D341Med (cell line): ENCODE data around the gene TDRD12.
"Not testable (repeated sequence)": the region's sequence is repeated elsewhere in the genome, so short reads cannot be mapped to it uniquely, and the experiment has no call there.

Source experiments
- DNase-seq: peaks from one replicate; pipeline ENCODE4 v3.0.0; 2012; ENCODE audit warnings: low spot score

The TDRD12 gene

DNA sequence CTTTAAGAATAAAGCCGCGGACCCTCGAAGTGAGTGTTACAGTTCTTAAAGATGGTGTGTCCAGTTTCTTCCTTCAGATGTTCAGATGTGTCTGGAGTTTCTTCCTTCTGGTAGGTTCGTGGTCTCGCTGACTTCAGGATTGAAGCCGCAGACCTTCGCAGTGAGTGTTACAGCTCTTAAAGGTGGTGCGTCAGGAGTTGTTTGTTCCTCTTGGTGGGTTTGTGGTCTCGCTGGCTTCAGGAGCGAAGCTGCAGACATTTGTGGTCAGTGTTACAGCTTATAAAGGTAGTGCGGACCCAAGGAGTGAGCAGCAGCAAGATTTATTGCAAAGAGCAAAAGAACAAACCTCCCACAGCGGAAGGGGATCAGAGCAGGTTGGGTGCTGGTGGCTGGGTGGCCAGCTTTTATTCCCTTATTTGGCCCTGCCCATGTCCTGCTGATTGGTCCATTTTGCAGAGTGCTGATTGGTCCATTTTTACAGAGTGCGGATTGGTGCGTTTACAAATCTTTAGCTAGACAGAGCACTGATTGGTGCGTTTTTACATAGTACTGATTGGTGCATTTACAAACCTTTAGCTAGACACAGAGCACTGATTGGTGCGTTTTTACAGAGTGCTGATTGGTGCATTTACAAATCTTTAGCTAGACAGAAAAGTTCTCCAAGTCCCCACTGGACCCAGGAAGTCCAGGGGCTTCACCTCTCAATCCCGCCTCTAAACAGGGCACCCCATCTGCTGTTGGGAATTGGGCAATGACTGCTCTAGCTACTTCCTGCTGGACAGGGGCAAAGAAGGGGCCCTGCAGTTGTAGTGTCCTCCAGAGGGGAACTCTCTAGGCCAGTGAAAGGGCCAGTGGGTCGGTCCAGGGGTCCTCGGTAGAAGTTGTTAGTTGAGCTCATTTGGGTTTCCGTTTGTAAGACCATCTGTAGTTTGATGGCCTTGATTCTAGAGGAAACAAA is 26.1 kb upstream of the TDRD12 start:
- not testable (repeated sequence) for DNase-seq

DNA sequence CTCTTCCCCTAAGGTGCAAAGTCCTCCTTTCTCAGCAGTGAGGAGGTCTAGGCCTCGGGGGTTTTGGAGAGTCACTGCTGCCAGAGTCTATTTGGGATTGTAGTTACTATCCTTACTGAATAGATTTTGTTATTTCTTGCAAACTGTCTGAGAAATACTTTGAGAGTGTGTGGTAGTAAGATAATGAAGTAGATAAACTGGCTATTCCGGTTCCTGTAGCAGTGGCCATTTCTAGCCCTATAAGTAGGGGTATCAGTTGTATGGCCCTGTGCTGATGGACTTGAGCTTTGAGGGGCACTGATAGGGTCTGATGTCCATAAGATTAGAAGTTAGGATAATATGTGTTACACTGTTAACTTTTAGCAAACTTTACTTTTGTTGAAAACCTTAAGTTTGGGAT is 25.3 kb upstream of the TDRD12 start:
- DNase-seq: not testable (repeated sequence)

DNA sequence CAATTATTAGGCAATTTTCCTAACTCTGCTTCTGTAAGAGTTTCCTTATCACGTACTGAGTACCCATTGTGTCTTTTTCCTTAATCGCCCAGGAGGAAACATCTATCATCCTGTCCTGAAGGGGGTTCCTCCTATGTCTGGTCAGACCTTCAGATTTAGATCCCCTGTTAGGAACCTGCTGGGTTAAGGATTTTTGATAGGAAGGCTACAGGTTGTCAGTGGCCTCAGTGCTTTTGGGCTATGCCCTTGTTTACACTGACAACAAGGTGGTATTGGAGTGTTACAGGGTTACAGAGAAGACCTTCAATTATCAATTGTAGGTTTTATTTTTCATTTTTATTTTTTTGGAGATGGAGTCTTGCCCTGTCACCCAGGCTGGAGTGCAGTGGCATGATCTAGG is 24.7 kb upstream of the TDRD12 start:
- DNase-seq: not testable (repeated sequence)

DNA sequence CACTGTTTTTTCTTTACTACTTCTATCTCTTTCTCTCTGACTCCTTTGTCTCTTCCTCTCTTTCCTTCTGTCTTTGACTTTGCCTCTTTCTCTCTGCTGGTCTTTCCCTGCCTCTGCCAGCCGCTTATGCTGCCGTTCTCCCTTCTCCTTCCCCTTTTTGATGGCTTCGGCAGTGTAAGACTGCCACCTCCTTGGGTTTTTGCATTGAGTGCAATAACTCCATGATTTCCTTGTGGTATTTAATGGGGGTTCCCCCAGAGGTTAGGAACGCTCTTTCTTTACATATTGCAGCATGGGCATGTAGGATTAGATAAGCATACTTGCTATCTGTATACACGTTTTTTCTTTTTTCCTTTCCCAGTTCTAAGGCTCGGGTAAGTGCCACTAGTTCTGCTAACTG is 24.1 kb upstream of the TDRD12 start:
- DNase-seq: not testable (repeated sequence)

DNA sequence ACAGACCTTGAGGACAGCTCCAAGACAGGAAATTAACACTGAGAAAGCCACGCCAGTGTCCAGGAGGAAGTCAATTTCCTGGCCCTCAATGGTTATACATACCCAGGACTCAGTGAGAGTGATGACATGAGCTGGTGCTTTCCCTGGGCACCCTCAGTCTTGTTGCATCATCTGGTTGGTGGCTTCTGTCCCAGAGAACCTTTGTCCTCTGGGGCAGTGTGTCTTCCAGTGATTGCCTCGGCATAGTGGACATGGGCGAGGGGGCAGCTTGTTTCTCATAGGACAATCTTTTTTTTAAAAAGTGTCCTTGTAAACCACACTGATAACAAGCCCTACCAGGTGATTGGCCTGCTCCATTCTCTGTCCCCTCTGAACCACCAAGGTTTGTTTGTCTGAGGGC is 22.8 kb upstream of the TDRD12 start:
- DNase-seq: not testable (repeated sequence)

DNA sequence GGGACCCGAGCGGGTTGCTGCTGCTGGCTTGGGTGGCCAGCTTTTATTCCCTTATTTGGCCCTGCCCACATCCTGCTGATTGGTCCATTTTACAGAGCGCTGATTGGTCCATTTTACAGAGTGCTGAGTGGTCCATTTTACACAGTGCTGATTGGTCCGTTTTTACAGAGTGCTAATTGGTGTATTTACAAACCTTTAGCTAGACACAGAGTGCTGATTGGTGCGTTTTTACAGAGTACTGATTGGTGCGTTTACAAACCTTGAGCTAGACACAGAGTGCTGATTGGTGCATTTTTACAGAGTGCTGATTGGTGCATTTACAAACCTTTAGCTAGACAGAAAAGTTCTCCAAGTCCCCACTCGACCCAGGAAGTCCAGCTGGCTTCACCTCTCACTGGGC is 19.4 kb upstream of the TDRD12 start:
- not testable (repeated sequence) for DNase-seq

DNA sequence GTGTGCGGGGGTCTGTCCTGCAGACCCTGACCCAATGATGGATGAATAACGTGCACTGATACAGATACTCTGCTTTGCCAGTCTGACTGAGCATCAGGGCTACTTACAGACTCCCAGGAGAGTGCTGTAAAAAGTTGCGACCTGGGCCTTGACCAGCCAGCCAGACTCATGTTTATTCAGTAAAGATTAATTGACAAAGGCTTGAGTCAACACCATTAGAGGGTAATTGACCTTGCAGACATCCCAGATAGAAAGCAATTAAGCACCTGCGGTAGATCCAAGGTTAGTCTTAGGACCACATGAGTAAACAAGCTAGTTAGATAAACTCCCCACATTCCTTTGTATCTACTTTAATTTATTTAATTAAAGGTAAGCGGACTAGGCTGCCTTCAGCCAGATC is 17.6 kb upstream of the TDRD12 start:
- no peak for DNase-seq

DNA sequence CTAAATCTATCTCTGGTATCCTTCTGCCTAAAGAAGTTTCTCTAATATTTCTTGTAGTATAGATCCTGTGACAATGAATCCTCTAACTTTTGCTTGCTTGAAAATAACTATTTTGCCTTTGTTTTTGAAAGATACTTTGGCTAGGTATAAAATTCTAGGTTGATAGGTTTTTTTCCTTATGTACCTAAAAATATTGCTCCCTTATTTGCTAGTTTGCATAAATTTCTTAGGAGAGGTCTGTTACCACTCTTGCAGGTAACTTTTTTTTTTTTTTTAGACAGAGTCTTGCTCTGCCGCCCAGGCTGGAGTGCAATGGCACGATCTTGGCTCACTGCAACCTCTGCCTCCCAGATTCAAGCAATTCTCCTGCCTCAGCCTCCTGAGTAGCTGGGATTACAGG is 15.6 kb upstream of the TDRD12 start:
- not testable (repeated sequence) for DNase-seq

DNA sequence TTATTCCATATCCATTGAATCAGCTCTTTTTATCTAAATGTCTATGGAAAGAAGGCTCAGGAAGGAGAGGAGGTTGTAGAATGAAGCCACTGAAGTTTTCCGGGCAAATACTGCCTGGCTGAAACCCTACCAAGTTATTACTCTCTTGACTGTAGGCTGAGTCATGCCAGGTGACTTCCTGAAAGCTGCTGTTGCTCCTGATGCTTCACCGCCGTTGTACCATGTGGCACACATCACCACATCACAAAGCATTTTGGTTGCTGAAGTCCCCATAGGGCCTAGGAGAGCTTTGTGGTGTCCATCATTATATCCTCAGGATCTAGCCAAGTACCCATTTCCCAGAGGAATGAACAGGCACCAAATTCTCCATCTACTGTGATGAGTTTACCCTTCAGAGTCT is 11.1 kb upstream of the TDRD12 start:
- DNase-seq: no peak

DNA sequence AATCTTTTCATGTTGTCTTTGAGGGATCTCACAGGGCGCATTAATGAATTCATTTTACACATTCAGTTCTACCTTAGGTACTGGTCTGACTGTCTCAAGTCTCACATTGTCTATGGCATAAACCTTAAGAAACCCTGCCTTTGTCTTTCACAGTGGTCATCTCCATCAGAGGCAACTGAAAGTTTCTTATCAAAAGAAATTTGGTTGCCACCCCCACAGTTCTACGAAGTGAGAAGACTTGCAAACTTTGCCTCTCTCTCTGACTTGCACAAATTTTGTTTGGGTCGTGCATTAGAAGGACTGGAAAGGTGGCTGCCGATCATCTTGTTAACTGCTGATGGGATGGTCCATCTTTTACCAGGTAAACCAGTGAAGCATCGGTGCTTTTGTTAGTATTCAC is 10.5 kb upstream of the TDRD12 start:
- DNase-seq: no peak

DNA sequence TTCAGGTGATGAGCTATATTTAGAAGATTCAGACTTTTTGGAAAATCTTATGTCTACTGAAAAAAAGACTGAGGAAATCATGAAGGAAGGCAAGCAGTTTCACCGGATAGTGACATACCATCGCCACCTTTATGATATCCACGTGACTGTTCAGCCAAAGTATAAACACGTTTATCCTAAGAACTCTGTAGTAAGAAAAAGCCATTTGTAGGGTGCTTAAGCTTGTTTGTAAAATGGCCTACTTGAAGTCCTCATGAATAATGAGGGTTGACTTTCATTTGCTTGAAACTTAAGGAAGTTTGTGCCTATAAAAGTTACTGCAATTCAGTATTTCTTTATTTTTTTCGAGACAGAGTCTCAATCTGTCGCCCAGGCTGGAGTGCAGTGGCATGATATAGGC is 7.8 kb upstream of the TDRD12 start:
- no peak for DNase-seq

DNA sequence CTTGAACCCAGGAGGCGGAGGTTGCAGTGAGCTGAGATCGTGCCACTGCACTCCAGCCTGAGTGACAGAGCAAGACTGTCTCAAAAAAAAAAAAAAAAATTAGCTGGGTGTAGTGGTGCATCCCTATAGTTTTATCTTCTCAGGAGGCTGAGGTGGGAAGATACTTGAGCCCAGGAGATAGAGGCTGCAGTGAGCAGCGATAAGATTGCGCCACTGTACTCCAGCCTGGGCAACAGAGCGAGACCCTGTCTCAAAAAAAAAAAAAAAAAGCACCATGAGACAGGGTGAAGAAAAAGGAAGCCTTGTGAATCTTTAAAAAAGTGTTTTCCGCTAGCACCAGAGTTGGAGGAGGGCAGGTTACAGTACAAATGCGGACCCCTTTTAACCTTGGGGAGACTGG is 3.4 kb upstream of the TDRD12 start:
- DNase-seq: not testable (repeated sequence)

DNA sequence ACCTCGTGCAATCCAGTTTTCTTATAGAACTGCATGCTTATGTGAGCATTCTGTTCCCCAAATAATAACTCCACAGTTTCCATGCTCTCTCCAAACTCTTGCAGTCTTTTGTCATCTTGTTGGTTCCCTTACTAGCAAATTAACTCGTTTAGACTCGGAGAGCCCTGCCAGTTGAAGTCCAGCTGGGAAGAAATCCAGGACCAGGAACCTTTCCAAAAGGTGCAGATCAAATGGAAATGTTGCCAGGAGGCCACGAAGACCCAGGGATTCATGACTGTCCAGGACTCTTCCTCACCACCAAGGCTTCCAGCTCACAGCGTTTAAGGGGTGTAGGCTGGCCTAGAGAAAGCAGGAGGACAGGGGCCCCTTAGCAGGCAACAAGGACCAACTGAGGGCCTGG is 2.1 kb upstream of the TDRD12 start:
- DNase-seq: no peak

DNA sequence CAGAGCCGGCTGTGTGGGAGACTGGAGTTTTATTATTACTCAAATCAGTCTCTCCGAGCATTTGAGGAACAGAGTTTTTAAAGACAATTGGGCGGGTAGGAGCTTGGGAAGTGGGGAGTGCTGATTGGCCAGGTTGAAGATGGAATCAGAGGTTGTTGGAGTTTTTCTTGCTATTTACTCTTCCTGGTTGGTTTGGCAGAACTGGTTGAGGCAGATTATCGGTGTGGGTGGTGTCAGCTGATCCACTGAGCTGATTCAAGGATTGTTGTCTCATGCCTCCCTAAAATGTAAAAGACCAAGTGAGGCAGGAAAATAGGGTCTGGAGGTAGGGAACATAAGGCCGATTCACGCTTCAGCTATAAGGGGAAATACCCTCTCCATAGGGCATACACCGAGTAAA is 1.3 kb upstream of the TDRD12 start:
- DNase-seq: no peak

DNA sequence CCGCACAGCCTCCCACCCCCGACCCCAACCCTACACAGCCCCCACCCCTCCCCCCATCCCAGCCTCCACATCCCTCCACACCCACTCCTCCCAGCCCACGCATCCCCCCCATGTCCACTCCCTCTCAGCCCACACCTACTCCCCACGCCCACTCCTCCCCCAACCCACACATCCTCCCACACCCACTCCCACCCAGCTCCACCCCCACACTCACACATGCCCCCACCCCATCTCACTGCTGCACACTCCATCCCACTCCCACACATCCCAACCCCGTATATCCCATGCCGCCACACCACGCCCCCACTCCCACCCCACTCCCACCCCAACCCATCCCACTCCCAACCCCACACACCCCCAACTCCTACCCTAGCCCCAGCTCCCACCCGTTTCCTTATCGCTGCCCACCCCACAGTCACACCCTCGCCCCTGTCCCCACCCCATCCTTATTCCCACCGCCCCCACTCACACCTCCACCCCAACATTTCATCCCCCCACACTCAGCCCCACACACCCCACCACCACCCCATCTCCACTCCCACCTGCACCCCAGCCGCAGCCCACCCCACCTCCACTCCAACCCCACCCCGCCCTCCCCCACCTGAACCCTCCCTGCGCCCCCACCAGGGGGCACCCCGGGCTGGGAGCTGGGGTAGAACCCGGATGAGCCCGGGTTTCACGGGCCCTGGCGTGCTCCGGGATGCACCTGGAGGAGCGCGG is 809 bp downstream of the TDRD12 start:
- no peak for DNase-seq

DNA sequence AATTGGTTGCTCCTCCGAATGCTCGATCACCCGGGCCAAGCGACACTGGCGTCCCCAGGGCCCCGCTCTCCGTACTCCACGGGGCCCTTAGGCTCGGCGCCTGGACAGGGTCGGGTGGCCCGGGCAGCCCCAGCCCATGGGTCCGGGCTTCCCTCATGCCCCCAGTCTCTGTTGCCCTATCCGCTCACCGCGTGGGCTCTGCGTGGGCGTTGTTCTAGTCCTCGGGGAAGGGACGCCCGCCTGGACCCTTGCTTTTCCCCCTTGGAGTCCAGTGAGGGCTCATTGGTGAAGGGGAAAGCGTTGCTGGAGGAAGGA is 1.3 kb downstream of the TDRD12 start:
- DNase-seq: no peak

DNA sequence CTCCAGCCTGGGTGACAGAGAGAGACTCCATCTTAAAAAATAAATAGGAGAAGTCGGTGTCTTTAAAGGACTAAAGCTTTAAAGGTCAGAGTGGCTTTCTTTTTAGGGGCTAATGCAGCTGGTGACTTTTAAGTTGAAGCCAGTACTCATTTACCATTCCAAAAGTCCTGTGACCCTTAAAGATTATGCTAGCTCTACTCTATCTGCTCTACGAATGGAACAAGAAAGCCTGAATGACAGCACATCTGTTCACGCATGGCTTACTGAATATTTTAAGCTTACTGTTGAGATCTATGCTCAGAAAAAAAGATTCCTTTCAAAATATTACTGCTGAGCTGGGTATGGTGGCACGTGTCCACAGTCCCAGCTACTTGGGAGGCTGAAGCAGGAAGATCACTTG is 16.4 kb downstream of the TDRD12 start:
- DNase-seq: no peak

DNA sequence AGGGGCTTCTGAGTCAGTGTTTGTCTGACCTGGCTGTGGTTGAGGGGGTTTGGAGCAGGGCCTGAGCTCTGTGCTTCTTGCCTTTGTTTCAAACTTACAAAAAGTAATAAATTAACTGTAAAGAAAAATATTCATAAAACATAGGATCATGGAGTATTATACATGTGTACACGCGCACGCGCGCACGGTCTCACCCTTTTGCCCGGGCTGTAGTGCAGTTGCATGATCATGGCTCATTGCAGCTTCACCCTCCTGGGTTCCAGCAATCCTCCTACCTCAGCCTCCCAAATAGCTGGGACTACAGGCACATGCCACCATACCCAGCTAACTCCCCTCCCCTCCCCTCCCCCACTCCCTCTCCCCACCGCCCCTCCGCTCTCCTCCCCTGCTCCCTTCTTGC is 23.5 kb downstream of the TDRD12 start:
- DNase-seq: no peak

DNA sequence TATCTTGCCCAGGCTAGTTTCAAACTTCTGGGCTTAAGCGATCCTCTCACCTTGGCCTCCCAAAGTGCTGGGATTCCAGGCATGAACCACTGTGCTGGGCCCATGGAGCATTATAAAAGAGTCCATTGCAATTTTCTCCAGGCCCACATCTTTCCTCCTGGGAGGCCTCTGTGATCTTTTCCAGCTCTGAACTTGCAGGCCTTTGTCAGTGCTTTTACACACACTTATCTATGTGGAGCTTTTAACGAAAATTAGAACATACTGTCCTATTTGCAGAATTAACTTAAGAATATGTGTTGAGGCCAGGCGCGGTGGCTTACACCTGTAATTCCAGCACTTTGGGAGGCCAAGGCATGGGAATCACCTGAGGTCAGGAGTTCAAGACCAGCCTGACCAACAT is 23.9 kb downstream of the TDRD12 start:
- DNase-seq: no peak

DNA sequence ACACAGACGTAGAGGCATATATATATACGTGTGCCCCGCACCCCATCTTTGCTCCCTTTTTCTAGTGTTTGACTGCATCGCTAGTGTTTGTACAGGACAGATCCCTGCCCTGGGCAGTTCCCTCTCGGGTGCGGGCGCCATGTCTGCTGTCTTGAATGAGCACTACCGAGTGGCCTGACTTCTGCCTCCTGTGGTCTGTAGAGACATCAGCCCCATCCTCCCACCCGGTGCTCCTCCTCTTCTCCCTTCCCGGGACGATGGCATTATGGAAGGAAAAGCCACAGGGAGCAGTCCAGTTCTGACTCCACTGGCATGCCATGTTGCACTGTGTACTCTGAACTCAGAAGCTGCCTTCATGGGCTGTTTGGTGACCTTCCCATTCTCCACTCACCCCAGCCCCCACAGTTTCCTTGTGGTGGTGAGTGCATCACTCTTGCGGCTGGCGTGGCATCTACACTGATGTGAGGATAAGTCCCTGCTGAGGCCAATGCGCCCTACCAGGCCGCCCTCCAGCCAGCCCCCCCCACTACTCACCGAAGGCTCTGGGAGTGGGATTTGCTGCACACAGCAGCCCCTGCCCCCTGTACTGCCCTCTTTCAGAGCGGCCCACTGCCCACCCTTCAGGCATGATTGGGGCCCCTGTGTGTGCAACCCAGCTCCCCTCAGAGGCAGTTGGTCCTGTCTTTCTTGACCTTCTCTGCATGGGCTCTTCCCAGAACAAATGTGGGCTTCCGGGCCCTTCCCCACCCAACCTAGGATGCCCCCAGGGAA is 25.2 kb downstream of the TDRD12 start:
- DNase-seq: no peak

DNA sequence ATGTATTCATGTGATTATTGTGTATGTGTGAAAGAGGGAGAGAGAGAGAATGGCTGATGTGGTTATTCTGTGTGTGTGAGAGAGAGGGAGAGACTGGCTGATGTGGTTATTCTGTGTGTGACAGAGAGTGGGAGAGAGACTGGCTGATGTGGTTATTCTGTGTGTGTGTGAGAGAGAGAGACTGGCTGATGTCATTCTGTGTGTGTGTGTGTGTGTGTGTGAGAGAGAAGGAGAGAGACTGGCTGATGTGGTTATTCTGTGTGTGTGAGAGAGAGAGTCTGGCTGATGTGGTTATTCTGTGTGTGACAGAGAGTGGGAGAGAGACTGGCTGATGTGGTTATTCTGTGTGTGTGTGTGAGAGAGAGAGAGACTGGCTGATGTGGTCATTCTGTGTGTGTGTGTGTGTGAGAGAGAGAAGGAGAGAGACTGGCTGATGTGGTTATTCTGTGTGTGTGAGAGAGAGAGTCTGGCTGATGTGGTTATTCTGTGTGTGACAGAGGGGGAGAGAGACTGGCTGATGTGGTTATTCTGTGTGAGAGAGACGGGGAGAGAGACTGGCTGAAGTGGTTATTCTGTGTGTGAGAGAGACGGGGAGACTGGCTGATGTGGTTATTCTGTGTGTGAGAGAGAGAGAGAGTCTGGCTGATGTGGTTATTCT is 26.2 kb downstream of the TDRD12 start:
- not testable (repeated sequence) for DNase-seq

DNA sequence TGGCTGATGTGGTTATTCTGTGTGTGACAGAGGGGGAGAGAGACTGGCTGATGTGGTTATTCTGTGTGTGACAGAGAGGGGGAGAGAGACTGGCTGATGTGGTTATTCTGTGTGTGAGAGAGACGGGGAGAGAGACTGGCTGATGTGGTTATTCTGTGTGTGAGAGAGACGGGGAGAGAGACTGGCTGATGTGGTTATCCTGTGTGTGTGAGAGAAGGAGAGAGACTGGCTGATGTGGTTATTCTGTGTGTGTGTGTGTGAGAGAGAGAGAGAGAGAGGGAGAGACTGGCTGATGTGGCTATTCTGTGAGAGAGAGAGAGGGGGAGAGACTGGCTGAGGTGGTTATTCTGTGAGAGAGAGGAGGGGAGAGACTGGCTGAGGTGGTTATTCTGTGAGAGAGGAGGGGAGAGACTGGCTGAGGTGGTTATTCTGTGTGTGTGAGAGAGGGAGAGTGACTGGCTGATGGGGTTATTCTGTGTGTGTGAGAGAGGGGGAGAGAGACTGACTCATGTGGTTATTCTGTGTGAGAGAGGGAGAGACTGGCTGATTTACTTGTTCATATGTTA is 27.1 kb downstream of the TDRD12 start:
- DNase-seq: not testable (repeated sequence)
